Measurements from ENCODE around the gene ZNF789.
A peak's percentile ranks its signal among the peaks of the same experiment; 100 is the strongest.
"Not testable (repeated sequence)": the region's sequence is repeated elsewhere in the genome, so short reads cannot be mapped to it uniquely, and the experiment has no call there.

Gene ZNF789

GRCh38 chr7:99457650-99458493 lies 14.8 kb upstream of the ZNF789 start:
- FAIRE-seq (no peak), DNase-seq (ENCODE audit: low spot score) (no peak)

- FAIRE-seq: no peak
These were observed 13.6 kb upstream of the ZNF789 start for GRCh38 chr7:99459087-99459486.

GRCh38 chr7:99460651-99461050 lies 12.0 kb upstream of the ZNF789 start:
- no peak for DNase-seq (ENCODE audit: low spot score)
- FAIRE-seq: no peak

More at GRCh38 chr7:99459087-99459486, 13.6 kb upstream of the ZNF789 start:
- DNase-seq (ENCODE audit: low spot score): peak; percentile 20

- DNase-seq (ENCODE audit: low spot score) (no peak), FAIRE-seq (no peak)
These were observed 11.5 kb upstream of the ZNF789 start for GRCh38 chr7:99461221-99461620.

GRCh38 chr7:99465421-99465768 lies 7.3 kb upstream of the ZNF789 start:
- no peak for FAIRE-seq
- no peak for DNase-seq (ENCODE audit: low spot score)

- FAIRE-seq: no peak
- DNase-seq (ENCODE audit: low spot score): no peak
These were observed 4.3 kb upstream of the ZNF789 start for GRCh38 chr7:99468336-99468918.

GRCh38 chr7:99469381-99470065 lies 3.2 kb upstream of the ZNF789 start:
- DNase-seq (ENCODE audit: low spot score) (no peak), FAIRE-seq (no peak)

- FAIRE-seq: peak; percentile 45
- peak; percentile 62 for DNase-seq (ENCODE audit: low spot score)
These were observed 566 bp downstream of the ZNF789 start for GRCh38 chr7:99473315-99473596.

GRCh38 chr7:99476107-99476506 lies 3.4 kb downstream of the ZNF789 start:
- DNase-seq (ENCODE audit: low spot score) (no peak), FAIRE-seq (no peak)

GRCh38 chr7:99478464-99479440 lies 6.1 kb downstream of the ZNF789 start:
- FAIRE-seq: no peak
- no peak for DNase-seq (ENCODE audit: low spot score)

GRCh38 chr7:99485094-99485493 lies 12.4 kb downstream of the ZNF789 start:
- DNase-seq (ENCODE audit: low spot score) (no peak), FAIRE-seq (no peak)

- DNase-seq (ENCODE audit: low spot score) (no peak), FAIRE-seq (no peak)
These were observed 16.5 kb downstream of the ZNF789 start for GRCh38 chr7:99489235-99489634.

GRCh38 chr7:99490878-99491277 lies 18.2 kb downstream of the ZNF789 start:
- DNase-seq (ENCODE audit: low spot score) (no peak), FAIRE-seq (no peak)

- DNase-seq (ENCODE audit: low spot score) (no peak), FAIRE-seq (no peak)
These were observed 21.1 kb downstream of the ZNF789 start for GRCh38 chr7:99493823-99494222.

- DNase-seq (ENCODE audit: low spot score) (no peak), FAIRE-seq (no peak)
These were observed 25.3 kb downstream of the ZNF789 start for GRCh38 chr7:99497766-99498545.

GRCh38 chr7:99498546-99498944 lies 25.9 kb downstream of the ZNF789 start:
- no peak for DNase-seq (ENCODE audit: low spot score)
- FAIRE-seq: no peak

- DNase-seq (ENCODE audit: low spot score) (no peak), FAIRE-seq (no peak)
These were observed 26.7 kb downstream of the ZNF789 start for GRCh38 chr7:99499371-99499720.

GRCh38 chr7:99499721-99500636 lies 27.3 kb downstream of the ZNF789 start, which contains the start of gene ZNF394:
ZNF394 (minus strand) TSS chr7:99500281; CDS start chr7:99500093, 188 bp downstream.
- FAIRE-seq (peak; percentile 46), DNase-seq (ENCODE audit: low spot score) (peak; percentile 81)

- no peak for DNase-seq (ENCODE audit: low spot score)
- no peak for FAIRE-seq
These were observed 27.9 kb downstream of the ZNF789 start for GRCh38 chr7:99500637-99501009.

GRCh38 chr7:99501236-99501635 lies 28.5 kb downstream of the ZNF789 start:
- FAIRE-seq; DNase-seq (ENCODE audit: low spot score): not testable (repeated sequence)
